ENCODE data around the gene PECR.

- TF ChIP-seq POLR2AphosphoS5 (IDR thresholded peaks at IDR 0.05; ENCODE audit: borderline replicate concordance, low read depth, low read length) (no peak), EZH2 (IDR thresholded peaks at IDR 0.05) (no peak)
Measured at GRCh38 chr2:216049452-216049851, 32.2 kb downstream of the PECR start.
